ENCODE results near the gene ACACA.

ACACA gene

GRCh38 chr17:37219876-37220606 is 186.6 kb downstream of the ACACA start:
- no peak for DNase-seq

GRCh38 chr17:37218849-37219248 is 187.8 kb downstream of the ACACA start:
- no peak for DNase-seq

DNA sequence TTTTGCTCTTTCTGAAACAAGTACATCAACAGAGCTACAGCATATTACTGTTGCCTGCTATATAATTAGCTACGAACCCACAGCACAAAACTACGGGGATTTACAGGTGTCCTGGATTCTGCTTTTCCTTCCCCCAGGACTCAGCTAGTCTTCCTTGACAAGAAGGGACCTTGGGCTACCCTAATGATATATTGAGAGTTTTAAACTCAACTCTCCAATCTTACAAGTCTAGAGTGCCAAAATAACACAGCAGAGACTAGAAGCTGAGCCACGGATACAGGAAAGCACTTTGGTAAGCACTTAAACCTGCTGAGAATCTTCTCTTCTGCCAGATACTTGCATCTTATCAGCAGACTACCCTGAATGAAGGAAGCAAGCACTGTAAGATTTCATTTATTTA is 192.2 kb downstream of the ACACA start:
- no peak for DNase-seq

- DNase-seq = no peak
Observed at GRCh38 chr17:37213927-37214326, 192.7 kb downstream of the ACACA start.

GRCh38 chr17:37212179-37212578 is 194.5 kb downstream of the ACACA start:
- DNase-seq = no peak

DNA sequence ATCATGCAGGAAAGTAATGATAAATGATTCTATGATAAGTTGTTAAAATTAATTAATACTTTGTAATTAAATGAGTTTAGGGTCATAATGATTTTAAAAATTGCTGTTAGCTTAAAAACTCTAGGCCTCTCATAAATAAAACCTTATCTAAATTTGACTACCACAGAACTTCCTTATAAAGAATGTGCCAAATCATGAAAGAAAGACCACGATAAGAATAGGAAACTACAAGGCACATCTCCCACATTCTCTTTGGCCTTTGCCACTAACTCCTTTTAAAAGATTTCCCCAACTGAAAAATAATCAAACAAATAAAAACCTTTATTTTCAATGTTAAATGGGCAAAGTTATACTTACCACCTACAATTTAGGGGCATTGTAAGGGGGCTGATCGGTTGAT is 195.5 kb downstream of the ACACA start:
- no peak for DNase-seq

GRCh38 chr17:37207103-37207502 is 199.5 kb downstream of the ACACA start:
- no peak for DNase-seq

GRCh38 chr17:37206299-37206698 is 200.3 kb downstream of the ACACA start:
- no peak for DNase-seq

- no peak for DNase-seq
Observed at GRCh38 chr17:37200497-37200896, 206.1 kb downstream of the ACACA start.

GRCh38 chr17:37197336-37197735 is 209.3 kb downstream of the ACACA start:
- DNase-seq = no peak

DNA sequence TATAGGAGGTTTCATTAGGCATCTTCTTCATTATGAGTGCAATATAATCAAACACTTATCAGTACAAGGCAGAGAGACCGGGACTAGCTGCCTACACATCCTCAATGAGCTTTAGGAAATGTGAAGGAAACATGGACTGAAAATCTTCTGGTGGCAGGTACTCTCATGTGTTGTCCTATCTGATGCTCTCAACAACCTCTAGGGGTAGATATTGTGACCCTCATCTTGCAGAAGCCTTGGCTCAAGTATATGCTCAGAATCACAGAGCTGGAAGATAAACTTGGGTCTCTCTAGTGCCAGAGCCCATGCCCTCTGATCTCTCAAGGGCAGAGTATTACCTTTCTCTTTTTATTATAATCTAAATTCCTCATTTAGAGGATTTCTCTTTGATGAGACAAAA is 212.4 kb downstream of the ACACA start:
- DNase-seq = no peak

GRCh38 chr17:37191219-37191618 is 215.4 kb downstream of the ACACA start:
- no peak for DNase-seq

GRCh38 chr17:37190493-37190892 is 216.1 kb downstream of the ACACA start:
- no peak for DNase-seq

DNA sequence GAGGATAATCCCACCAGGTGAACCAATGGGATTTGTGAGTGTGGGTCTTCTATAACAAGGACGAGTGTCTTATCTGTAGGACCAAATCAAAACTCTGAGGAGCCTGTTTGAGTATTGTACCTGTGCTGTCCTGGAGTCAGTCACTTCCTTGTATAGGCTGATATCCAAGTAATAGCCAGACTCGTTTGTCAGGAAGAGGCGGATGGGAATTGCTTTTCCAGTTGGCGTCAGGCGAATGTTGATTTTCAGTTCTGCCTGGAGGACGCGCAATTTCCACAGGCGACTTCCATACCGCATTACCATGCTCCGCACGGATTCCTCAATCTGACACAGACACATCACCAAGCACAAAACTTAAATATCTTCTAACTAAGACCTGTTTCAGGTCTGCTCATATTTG is 218.5 kb downstream of the ACACA start:
- DNase-seq = no peak

GRCh38 chr17:37187262-37187661 is 219.4 kb downstream of the ACACA start:
- DNase-seq = no peak

- no peak for DNase-seq
Observed at GRCh38 chr17:37182786-37183465, 223.7 kb downstream of the ACACA start.

DNA sequence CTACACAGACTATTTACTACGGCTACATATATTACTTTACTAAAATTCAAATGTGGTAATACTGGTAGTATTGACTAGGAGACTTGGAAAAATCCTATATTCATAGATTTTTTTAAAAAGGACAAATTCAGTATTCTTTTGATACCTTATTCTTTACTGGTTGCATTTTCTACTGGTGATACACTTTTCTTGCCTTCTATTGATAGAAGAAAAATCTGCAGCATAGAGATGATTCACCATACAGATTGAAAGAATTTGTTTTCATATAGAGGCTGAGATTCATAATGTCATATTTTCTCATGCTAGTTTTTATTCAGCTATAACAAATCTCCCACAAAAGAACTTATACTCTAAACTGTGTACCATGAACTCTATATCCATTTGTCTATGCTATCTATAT is 226.3 kb downstream of the ACACA start:
- DNase-seq = no peak

- DNase-seq = no peak
Observed at GRCh38 chr17:37179893-37180292, 226.7 kb downstream of the ACACA start.

DNA sequence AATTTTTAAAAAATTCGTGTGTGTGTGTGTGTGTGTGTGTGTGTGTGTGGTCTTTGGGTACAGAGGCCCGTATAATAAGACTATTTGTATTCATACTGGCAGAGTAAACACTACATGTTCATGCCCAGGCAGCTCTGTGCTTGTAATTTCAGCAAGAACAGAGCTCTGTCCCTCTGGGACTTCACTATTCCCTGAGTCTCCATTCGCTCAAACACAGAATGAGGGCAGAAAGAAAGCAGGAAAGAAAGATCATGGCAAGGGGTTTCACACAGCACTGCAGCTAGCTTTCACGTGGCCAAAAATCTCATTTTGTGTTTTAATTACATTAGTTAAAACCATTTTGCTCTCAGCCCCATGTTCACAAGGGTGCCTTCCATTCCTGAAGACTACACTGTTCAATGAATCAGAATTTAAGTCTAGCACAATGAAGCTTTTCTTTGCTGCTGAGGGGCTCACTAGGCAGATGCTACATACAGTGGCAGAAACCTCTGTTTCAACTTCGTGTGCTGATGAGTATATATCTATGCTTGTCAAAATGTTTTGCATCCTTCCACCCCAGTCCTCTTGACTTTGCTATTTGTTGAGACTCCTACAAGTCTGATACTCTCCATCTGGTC is 229.3 kb downstream of the ACACA start:
- DNase-seq = no peak

GRCh38 chr17:37176723-37177122 is 229.9 kb downstream of the ACACA start:
- DNase-seq = no peak

DNA sequence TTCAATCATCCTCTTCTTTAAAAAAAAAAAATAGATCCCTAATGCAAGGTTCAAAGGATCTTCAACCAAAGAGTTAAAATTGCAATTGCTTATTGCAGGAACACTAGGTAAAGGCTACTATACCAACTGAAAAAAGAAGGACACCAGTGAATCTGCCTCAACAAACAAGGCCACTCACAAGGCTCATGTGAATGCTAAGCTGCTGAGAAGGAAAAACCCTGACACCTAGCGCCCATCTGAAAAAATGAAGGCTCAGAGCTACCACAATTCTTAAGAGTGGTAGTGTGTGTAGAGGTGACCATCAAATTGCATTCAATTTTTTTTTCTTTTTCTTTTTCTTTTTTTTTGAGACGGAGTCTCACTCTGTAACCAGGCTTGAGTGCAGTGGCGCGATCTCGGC is 232.4 kb downstream of the ACACA start:
- no peak for DNase-seq

GRCh38 chr17:37170881-37171425 is 235.7 kb downstream of the ACACA start:
- DNase-seq = no peak

GRCh38 chr17:37168731-37169353 is 237.8 kb downstream of the ACACA start:
- no peak for DNase-seq

- DNase-seq = no peak
Observed at GRCh38 chr17:37167756-37168155, 238.9 kb downstream of the ACACA start.

Data from right forelimb (tissue), 1 donor.